GM12873 (cell line): ENCODE results near the gene DDAH1.

Experiments used
- TF ChIP-seq, protein P1 (sequence below): IDR thresholded peaks from 2 replicates; pipeline ENCODE4 v1.5.1; 2012; ENCODE audit warnings: low read depth, mild to moderate bottlenecking, moderate library complexity, low read length, control low read depth; ENCODE audit not compliant: insufficient read depth; ENCODE audit errors: missing control alignments

DDAH1 gene

DNA sequence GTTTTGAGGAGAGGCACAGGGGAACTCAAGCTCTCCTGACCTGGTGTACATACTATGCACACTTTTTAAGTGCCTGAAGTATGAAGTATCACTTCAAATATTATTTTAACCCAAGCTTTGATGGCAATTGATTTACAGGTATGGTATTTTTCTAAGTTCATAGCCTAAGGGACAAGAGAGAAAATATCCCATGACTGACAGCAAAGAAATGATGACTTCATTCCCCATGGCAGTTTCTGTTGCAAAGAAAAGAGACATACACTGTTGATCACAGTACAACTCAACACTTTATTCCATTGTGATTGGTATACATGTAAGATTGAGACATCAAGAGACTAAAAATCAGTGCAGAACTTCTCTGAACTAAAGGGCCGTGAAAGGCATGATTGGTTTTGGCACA lies 146.7 kb downstream of the DDAH1 start:
- TF ChIP-seq, protein P1, sequence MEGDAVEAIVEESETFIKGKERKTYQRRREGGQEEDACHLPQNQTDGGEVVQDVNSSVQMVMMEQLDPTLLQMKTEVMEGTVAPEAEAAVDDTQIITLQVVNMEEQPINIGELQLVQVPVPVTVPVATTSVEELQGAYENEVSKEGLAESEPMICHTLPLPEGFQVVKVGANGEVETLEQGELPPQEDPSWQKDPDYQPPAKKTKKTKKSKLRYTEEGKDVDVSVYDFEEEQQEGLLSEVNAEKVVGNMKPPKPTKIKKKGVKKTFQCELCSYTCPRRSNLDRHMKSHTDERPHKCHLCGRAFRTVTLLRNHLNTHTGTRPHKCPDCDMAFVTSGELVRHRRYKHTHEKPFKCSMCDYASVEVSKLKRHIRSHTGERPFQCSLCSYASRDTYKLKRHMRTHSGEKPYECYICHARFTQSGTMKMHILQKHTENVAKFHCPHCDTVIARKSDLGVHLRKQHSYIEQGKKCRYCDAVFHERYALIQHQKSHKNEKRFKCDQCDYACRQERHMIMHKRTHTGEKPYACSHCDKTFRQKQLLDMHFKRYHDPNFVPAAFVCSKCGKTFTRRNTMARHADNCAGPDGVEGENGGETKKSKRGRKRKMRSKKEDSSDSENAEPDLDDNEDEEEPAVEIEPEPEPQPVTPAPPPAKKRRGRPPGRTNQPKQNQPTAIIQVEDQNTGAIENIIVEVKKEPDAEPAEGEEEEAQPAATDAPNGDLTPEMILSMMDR: no peak

DNA sequence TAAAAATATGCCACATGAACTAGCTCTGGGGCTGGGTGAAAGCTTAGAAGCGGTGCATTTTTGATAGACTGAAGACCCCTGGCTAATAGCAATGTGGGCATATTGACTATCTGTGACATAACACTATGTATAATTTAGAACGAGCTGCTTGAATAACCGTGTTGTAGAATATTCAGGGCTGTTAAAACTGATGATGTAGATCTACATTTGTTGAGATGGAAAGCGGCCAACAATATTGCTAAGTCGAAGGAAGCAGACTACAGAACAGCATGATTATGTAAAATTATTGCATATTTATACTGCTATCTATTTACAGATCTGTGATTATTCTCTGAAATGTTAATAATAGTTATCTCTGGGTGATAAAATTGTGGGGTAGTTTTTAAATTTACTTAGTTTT lies 147.4 kb downstream of the DDAH1 start:
- TF ChIP-seq, protein P1: no peak

DNA sequence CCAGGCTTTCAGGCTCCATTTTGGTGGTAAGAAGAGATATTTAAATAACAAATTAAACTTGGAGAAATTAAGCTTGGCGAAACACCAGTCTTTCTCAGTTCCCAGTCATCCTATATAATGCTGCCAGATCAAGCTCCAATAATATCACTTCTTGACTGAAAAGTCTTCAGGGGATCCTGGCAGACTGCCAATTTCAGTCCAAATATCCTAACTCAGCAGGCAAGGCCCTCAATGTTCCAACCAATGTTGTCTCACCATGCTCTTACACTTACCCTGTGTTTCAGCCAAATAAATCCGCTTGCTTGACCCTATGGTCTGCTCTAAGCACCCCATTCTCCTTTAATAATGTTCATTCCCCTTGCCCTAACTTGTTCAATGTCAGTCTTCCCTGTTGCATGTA lies 148.6 kb downstream of the DDAH1 start:
- TF ChIP-seq, protein P1: no peak

DNA sequence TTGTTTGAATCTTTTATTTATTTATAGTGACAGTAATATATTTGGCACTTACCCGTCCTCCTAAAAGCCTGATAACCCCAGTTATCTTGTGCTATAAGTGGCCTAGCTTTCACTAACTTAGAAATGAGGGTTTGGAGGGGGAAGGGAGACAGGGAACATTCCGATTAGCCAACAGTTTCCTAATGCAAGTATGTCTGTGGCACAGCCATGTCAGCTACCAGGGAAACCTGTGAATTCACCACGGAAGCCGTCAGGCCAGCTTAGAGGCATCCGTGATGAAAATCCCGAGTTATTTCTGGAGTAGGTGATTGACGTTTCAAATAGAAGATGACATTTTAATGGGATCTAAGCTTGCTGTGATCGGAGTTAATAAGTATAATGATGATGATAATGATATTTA lies 149.2 kb downstream of the DDAH1 start:
- TF ChIP-seq, protein P1: no peak

DNA sequence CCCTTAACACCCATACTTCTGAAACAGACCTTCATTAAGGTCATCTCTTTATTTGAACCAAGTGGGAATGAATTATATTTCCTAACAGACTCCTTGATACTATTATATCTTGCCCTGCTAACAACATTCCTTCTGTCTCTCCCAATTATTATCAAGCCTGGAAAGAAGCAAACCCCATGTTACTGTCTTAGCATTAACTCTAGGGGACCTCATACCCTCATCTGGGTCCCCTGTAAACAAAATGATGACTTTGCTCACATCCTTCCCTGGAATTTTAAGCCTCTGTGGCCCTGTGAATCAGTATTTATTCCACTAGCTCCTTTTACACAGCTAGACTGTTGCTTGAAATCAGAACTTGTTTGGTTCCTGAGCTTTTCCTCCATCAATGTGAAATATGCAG lies 150.2 kb downstream of the DDAH1 start:
- TF ChIP-seq, protein P1: no peak

DNA sequence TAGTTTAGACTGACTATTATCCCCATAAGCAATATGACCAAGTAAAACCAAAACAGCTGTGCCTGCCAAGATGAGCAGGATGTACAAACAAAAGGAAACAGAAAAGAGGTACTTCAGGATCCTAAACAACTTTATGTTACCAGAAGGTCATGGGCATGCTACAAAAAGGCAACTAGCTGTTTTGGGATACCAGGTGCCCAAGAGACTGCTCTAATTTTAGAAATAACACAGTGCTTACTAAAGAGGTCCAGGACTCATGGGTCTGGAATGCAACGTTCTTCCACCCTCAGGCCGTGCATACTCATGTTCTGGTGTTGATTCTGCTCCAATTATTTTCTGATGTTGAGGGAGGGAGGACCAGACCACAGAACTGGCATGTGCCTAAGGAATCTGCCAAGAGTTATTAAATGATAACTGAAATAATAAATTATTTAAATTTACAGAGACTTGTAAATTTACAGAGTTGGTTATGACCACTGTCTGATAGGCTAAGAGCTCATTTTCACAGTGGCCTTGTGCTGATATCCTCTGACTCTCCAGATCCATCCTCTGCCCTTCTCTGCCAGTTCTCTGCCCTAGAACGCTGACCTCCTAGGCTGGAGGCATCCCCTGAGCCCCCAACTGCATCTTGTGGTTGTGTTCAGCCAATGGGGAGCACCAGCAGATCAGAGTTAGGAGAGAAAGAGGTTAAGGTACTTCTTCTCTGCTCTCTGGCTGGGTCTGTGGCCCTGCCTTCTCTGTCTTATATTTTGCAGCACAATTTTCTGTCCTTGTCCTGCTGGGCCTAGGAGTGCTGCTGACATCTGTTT lies 150.9 kb downstream of the DDAH1 start:
- TF ChIP-seq, protein P1: no peak

DNA sequence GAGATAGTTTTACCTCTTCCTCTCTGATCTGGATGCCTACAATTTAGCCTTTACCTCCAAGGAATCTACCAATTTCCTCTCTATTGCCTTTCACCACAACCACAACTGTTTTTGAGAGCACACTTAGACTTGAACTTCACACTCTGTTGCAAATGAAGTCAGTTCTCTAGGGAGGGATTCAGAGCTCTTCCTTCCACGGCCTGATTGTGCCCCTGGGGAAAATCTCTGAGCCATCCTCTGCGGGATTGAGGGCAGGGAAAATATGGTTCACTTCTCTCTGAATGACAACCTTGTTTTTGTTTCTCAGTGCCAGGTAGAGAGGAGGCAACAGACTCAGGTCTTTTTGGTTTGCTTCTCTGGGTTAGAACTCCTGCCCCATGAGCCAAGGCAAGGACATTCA lies 153.1 kb downstream of the DDAH1 start:
- TF ChIP-seq, protein P1: no peak
